Mucosa of gallbladder (tissue), 1 donor: ENCODE data around the gene TFF3. TPM values are rescaled to one million over a fixed set of nuclear protein-coding genes. Genes with fewer than 3 reads are reported as not detected.

Source experiments
- DNase-seq: peaks from one replicate; pipeline ENCODE4 v3.0.0-alpha.2; 2020; ENCODE audit warnings: low spot score
- total RNA-seq: library from RNA; stranded (reverse); gene quantifications from one replicate; pipeline ENCODE4 v1.2.1, GENCODE V29; 2021
- donor health status: DM: no; HTN: no; CAD: no.

TFF3 gene, protein sequence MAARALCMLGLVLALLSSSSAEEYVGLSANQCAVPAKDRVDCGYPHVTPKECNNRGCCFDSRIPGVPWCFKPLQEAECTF
- total RNA-seq, result 1,342 TPM

- peak; percentile 75 for DNase-seq
These were observed at the start of gene TFF3 for GRCh38 chr21:42315296-42315891. TFF3 (minus strand) TSS chr21:42315409; CDS start chr21:42315374, 35 bp downstream.

- DNase-seq, result no peak
These were observed 49.2 kb upstream of the TFF3 start for GRCh38 chr21:42364304-42364865.

DNA sequence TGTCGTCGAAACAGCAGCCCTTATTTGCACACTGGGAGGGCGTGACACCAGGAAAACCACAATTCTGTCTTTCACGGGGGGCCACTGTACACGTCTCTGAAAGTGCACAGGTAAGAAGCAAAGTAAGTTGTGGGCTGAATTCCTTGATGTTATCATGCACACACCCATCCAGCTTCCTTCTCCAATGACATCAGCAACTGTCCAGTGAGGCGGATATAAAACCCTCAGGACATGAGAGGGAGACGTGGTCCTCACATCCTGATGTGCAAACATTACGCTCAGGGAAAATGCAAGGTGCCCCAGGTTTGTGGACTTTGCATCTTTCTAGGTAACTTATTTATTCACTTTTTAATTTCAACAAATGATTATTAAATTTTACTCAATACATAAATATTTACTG lies 48.1 kb upstream of the TFF3 start:
- peak; percentile 61 for DNase-seq

- DNase-seq, result no peak
These were observed 47.5 kb upstream of the TFF3 start for GRCh38 chr21:42362700-42363099.

- DNase-seq, result no peak
These were observed 47.0 kb upstream of the TFF3 start for GRCh38 chr21:42362198-42362597.

GRCh38 chr21:42361286-42361685 lies 46.1 kb upstream of the TFF3 start:
- DNase-seq, result no peak

GRCh38 chr21:42360317-42360716 lies 45.1 kb upstream of the TFF3 start:
- no peak for DNase-seq

DNA sequence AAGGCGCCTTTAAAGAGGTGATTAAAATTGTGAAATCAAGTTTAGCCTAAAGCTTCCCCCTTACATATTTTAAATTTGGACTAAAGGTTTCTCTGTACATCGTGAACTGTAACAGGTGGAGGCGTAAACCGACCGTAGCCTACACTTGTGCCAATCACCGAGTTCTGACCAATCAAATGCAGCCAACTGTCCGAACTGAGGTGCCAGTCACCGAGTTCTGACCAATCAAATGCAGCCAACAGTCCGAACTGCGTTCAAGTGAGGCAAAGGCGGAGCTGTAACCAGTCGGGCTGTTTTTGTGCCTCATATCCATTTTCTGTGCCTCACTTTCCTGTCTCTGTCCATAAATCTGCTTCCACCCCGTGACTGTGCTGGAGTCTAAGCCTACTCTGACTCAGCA lies 43.7 kb upstream of the TFF3 start:
- DNase-seq, result no peak

GRCh38 chr21:42358261-42358660 lies 43.1 kb upstream of the TFF3 start:
- no peak for DNase-seq

DNA sequence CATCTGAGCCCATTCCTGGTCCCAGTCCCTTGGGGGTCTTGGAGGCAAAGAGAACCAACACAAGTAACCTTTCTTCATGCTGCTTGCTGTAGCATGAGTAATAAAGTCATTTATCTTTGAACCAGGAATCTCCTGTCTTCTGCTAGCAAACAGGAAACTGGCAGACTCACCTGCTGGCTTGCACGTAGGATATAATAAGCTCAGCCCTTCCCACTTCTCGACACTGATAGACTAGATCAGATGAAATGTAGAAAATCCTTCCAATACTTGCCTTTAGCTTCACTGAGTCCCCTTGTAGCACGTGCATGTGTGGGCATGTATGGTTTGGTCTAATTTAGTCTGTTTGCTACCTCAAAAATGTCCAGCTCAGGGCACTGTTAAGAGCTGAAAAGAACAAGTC lies 42.1 kb upstream of the TFF3 start:
- no peak for DNase-seq

DNA sequence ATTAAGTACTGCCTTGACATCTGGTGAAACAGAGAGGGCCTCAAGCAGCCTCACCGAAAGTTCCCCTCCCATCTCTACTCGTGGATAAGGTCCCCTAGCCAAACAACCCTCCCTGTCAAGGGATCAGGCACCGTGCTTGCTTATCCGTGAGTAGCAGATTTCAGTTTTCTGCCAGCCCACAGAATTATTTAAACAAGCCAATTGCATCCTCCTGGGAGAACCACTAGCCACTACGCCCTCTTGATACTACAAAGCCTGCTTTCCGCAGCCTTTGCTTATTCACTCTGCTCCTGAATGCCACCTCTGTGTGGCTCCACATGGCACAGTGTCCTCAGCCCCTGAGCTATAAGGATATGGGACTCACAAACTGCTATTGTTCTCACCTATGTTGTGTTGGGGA lies 41.4 kb upstream of the TFF3 start:
- no peak for DNase-seq

DNA sequence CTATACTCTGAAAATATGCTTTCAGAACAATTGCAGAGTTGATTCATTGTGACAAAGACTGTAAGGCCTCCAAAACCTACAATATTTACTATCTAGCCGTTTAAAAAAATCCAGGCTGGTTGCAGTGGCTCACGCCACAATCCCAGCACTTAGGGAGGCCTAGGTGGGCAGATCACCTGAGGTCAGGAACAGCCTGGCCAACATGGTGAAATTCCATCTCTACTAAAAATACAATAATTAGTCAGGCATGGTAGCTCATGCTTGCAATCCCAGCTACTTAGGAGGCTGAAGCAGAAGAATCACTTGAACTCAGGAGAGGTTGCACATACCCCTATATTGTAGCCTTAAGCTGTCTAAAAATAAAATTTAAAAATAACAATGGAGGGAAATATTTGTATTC lies 40.8 kb upstream of the TFF3 start:
- DNase-seq, result no peak

DNA sequence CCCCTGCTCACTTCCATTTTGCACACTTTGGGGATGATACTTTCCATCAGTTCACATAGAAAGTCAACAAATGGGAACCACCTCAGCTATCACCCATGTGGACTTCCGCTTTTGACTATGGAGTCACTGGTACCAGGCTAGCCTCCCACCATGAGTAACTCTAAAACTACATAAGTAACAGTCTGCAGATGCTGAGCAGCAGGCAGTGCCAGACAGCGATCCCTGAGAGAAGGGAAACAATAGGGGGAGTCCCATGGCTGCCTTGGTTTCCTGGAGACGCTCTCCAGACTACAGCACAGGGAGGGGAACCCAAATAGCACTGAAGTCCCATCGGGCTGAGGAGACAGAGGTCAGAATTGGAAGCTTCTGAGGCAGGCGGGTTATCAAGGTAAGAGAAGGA lies 38.4 kb upstream of the TFF3 start:
- no peak for DNase-seq

- no peak for DNase-seq
These were observed 37.4 kb upstream of the TFF3 start for GRCh38 chr21:42352441-42353095.

DNA sequence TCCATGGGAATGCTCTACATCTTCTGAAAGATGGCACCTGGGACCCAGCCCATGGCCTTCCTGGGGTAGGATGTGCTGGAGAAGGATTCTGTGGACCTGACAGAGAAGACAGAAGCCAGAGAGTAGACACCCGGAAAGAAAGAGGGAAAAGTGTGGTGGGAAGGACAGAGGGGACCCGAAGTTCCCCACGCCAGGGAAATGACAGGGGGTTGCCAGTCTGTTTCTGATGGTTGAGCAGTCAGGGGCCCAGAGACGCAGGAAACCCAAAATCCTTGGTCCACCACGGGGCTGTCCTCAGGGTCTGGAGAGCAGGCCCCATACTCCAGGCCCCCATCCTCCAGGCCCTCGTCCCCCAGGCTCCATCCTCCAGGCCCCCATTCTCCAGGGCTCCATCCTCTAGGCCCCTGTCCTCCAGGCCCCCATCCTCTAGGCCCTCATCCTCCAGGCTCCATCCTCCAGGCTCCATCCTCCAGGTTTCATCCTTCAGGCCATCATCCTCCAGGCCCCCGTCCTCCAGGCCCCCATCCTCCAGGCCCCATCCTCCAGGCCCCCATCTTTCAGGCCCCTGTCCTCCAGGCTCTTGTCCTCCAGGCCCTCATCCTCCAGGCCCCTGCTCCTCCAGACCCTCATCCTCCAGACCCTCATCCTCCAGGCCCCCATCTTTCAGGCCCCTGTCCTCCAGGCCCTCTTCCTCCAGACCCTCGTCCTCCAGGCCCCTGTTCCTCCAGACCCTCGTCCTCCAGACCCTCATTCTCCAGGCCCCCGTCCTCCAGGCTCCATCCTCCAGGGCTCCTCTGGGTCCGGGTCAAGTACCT lies 36.6 kb upstream of the TFF3 start:
- no peak for DNase-seq

GRCh38 chr21:42350927-42351426 lies 35.8 kb upstream of the TFF3 start, which contains the start of gene TFF2:
TFF2 (minus strand) TSS chr21:42350994; CDS start chr21:42350957, 37 bp downstream.
- DNase-seq, result no peak

DNA sequence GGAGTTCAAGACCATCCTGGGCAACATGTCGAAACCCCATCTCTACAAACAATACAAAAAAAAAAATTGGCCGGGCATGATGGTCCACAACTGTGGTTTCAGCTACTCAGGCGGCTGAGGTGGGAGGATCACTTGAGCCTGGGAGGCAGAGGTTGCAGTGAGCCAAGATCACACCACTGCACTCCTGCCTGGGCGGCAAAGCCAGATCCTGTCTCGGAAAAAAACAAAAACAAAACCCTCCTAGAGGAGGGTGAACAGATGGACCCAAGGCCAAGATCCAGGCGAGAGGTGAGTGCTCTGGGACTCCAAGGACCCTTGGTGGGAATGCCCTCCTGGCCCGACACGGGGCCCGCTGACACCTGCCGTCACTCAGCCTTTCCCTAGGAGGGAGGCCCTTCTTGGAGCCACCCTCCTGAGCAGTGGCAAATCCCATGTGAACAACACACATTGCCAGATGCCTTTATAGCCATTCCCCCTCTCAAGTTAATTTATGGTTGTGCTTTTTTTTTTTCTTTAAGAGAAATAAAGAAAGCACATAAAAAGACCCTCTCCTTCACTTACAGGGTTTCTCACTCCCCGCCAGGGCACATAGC lies 35.2 kb upstream of the TFF3 start:
- DNase-seq, result no peak

DNA sequence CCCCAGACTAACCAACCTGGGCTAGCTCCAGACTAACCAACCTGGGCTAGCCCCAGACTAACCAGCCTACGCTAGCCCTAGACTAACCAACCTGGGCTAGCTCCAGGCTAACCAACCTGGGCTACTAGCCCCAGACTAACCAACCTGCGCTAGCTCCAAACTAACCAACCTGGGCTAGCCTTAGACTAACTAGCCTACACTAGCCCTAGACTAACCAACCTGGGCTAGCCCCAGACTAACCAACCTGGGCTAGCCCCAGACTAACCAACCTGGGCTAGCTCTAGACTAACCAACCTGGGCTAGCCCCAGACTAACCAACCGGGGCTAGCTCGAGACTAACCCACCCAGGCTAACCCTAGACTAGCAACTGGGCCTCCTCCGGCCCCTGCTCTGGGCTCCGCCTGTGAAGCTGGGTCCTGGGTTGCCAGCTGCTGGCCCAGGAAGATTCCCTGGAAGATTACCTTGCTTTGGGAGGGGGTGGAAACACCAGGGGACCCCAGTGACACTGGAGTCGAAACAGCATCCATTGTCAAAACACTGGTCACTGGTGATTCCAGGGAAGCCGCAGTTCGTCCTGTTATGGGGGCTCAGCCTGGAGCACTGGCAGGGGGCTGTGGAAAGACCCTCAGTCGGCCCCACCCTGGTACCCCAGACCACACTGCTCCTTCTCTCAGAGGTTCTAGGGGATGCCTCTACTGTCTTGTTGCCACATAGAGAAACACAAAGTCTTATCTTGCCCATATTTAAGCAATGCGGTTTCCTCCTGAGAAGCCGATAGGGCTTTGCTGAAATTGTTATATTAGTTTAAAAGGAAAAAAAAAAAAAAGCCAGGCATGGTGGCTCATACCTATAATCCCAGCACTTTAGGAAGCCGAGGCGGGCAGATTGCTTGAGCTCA lies 34.5 kb upstream of the TFF3 start:
- DNase-seq, result no peak

GRCh38 chr21:42348762-42349161 lies 33.6 kb upstream of the TFF3 start:
- DNase-seq, result no peak

- DNase-seq, result no peak
These were observed 32.6 kb upstream of the TFF3 start for GRCh38 chr21:42347601-42348327.
